Transverse colon (tissue), 4 donors: Measurements from ENCODE around the gene SELENOK.

Source experiments
- CTCF ChIP-seq, 5 experiments: fragments of 200-600 bp in 3 of 5; fragments of 450-650 bp in 2 of 5; sonication (generic) in 3 of 5; IDR thresholded peaks; 1 replicate in 2 of 5; 2 replicates in 3 of 5; pipeline ENCODE4 v1.5.1; 2016 to 2017; ENCODE audit warnings: antibody characterized with exemption in 5 of 5, inconsistent platforms in 3 of 5, mild to moderate bottlenecking in 2 of 5, moderate library complexity in 1 of 5
- EP300 ChIP-seq: sonication (generic); formaldehyde crosslinking; IDR thresholded peaks from one replicate; pipeline ENCODE4 v1.6.1; 2017; ENCODE audit warnings: antibody characterized with exemption, low read depth
- POLR2A ChIP-seq: fragments of 450-650 bp; IDR thresholded peaks from one replicate; pipeline ENCODE4 v1.6.1; 2016; ENCODE audit warnings: antibody characterized with exemption, mild to moderate bottlenecking, moderate library complexity
- POLR2AphosphoS5 ChIP-seq, 3 donors: sonication (generic); formaldehyde crosslinking; IDR thresholded peaks; one replicate each; pipeline ENCODE4 v1.6.1; 2016; ENCODE audit warnings: antibody characterized with exemption in 3 of 3

DNA sequence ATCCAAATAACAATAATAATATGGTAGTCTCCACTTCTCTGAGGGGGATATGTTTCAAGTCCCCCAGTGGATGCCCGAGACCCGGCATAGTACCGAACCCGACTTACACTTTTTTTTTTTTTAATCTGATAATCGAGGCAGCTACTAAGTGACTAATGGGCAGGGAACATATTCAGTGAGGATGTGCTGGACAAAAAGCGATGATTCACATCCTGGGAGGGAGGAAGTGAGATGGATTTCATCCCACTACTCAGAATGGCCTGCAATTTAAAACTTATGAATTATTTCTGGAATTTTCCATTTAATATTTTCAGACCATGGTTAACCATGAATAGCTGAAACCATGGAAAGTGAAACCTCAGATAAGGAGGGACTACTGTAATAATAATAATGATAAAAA, 49.5 kb upstream of the SELENOK start:
- TF ChIP-seq CTCF (IDR thresholded peaks at IDR 0.05) = no peak
- no peak for TF ChIP-seq EP300
- no peak for TF ChIP-seq POLR2A
- TF ChIP-seq POLR2AphosphoS5 (IDR thresholded peaks at IDR 0.05) = no peak
